ENCODE data around the gene C1QC.

C1QC gene

DNA sequence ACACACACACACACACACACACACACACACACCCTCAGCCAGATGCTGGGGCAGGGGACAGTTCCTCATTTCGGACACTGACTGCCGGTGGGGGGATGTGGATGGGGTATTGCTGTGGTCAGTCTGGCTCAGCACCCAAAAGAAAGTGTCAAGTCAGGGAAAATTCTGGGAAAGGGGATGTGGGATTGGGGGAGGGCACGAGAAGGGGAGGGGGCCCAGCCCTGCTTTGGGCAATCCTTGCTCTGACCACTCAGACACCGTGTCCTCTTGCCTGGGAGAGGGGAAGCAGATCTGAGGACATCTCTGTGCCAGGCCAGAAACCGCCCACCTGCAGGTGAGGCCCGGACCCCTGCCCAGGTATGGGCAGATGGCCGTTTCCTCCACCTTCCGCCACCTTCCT is at the start of gene C1QC:
TSS of gene C1QC (plus strand) at position 253 of the 400 bp plus-strand sequence. CDS start 391 bp downstream, outside the sequence.
- peak in 19 of 56 donors; percentile 5 to 43 (median 19) for DNase-seq

DNA sequence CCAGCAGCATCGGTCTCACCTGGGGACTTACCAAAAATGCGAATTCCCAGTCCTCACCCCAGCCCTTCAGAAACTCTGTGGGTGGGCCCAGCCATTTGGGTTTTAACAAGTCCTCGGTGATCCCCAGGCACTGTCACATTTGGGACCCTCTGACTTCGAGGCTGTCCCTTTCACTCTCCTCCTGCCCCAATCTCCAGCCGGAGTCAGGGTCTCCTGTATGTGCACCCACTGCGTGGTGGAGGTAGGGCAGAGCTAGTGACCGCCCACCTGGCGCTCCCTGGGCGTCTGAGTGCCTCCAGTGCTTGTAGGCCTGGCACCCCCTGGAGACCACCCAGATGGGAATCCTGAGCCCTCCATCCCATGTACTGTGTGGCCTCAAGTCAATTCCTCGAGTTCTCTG is 49.0 kb upstream of the C1QC start:
- DNase-seq: no peak

DNA sequence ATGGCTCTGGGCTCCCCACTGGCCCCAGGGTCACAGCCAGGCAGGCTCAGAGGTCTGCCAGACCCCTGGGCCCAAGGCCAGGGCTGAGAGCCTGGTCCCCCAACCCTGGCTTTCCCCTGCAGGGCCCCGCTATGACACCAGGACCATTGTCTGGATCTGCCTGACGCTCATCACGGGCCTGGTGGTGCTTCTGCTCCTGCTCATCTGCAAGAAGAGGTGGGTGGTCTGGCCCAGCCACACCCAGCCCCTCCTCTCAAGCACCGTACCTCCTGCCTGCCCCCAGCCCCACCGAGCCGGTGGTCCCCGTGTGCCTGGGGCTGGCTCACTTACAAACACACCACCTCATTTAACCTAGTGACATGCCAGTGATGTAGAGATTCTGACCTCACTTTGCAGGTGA is 48.3 kb upstream of the C1QC start:
- no peak for DNase-seq

- no peak for DNase-seq
Observed at GRCh38 chr1:22597301-22597965, 46.0 kb upstream of the C1QC start.

GRCh38 chr1:22597996-22598395 is 45.4 kb upstream of the C1QC start:
- no peak for DNase-seq

GRCh38 chr1:22598736-22599135 is 44.7 kb upstream of the C1QC start:
- DNase-seq: no peak

DNA sequence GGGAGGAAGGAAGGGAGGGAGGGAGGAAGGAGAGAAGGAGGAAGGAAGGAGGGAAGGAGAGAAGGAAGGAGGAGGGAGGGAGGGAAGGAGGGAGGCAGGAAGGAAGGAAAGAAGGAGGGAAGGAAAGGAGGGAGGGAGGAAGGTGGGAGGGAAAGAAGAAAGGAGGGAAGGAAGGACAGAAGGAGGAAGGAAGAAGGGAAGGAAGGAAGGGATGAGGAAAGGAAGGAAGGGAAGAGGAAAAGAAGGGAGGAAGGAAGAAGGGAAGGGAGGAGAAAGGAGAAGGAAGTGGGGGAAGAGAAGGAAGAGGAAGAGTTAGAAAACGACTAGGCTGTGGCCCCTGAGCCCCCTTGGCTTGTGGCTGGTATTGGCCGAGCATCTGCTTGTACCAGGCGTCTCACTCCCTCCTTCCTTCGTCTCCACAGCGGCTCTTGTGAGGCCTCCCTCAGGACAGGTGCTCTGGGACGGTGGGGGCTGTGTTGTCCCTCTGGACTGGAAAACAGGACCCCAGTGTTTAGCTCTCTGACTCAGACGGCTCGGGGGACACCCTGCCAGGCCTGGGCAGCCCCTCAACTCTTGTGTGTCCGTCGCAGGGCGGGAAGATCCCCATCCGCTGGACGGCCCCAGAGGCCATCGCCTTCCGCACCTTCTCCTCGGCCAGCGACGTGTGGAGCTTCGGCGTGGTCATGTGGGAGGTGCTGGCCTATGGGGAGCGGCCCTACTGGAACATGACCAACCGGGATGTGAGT is 43.2 kb upstream of the C1QC start:
- DNase-seq: no peak

DNA sequence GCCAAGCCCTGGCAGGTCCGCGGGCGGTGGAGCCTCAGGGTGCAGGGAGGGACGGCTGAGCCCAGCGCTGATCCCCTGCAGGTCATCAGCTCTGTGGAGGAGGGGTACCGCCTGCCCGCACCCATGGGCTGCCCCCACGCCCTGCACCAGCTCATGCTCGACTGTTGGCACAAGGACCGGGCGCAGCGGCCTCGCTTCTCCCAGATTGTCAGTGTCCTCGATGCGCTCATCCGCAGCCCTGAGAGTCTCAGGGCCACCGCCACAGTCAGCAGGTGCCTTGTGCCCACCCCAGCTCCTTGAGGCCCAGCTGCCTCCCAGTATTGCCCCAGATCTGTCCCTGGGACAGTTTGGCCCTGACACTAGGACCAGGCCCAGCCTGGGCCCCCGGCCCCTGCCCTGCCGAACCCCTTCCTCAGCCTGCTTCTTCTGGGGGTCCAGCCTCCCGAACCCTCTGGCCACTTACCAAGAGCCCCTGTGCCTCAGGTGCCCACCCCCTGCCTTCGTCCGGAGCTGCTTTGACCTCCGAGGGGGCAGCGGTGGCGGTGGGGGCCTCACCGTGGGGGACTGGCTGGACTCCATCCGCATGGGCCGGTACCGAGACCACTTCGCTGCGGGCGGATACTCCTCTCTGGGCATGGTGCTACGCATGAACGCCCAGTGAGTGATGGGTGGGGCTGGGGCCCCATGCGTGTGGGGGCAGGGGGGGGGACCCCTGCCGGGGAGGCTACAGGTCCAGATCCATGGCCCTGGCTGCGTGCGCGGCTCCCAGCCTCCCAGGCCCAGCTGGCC is 42.4 kb upstream of the C1QC start:
- no peak for DNase-seq

DNA sequence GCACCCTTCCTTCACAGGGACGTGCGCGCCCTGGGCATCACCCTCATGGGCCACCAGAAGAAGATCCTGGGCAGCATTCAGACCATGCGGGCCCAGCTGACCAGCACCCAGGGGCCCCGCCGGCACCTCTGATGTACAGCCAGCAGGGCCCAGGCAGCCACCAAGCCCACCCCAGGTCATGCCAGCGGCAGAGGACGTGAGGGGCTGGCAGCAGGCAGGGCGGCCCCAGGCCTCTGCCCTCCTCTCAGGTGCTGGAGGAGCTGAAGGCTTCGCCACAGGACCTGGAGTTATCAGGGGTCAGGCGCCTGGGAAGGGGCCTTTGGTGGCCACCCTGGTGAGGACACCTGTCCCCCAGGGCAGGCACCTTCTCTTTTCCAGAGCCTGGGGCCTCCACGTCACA is 41.8 kb upstream of the C1QC start:
- no peak for DNase-seq

- DNase-seq: no peak
Observed at GRCh38 chr1:22602060-22602740, 41.2 kb upstream of the C1QC start.

GRCh38 chr1:22606161-22606560 is 37.3 kb upstream of the C1QC start:
- no peak for DNase-seq

DNA sequence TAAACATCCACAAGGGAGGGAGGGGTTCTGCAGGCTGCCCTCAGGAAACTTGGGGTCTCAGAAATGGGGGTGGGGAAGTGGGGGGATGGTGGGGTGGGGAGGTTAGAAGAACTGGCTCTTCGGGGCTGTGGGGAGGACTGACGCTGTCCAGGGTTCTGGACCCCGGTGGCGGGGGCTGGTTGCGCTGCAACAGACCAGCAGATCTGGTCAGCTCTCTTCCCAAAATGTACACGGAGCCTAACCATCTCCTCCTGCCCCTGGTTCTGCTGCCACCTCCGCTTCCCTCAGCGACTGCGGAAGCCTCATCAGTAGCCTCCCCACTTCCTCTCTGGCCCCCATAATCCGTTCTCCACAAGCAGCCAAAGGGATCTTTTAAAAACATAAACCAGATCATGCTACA is 36.3 kb upstream of the C1QC start:
- no peak for DNase-seq

DNA sequence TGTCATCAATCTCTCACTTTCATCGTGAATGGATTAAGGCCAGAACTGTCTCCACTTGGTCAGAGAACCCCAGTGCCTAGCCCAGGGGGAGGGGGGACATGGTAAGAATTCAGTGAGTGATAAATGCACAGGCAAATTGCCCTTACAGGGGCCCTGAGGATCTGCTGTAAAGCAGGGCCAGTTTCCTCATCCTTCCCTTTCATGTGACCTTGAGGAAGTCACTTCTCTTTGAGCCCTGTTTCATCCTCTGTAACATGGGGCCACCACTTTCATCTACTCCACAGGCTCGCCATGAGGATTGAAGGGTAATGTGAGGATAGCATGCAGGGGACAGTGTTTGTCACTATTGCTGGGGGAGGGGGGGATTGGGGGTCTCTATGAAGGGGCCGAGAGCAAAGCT is 35.1 kb upstream of the C1QC start:
- no peak for DNase-seq

GRCh38 chr1:22609291-22609690 is 34.1 kb upstream of the C1QC start:
- no peak for DNase-seq

DNA sequence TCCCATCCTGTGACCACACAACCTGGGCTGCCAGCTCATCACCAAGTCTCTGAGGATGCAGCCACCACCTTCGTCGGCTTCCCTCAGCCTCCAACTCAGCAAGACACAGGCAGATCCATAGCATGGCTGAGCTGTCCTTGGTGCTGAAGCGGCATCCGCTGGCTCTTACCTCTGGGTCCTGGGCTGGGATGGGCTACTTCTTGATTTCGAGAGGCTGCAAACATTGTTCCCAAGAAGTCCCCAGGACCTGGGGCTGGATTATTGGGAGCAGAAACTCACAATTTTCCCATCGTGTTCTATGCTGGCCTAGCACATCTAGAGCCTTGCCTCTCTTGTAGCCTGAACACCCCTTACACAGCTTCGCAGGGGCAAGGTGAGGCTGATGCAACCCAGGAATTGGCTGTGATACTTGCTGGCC is 31.9 kb upstream of the C1QC start:
- peak in 1 of 56 donors; percentile 17 for DNase-seq

DNA sequence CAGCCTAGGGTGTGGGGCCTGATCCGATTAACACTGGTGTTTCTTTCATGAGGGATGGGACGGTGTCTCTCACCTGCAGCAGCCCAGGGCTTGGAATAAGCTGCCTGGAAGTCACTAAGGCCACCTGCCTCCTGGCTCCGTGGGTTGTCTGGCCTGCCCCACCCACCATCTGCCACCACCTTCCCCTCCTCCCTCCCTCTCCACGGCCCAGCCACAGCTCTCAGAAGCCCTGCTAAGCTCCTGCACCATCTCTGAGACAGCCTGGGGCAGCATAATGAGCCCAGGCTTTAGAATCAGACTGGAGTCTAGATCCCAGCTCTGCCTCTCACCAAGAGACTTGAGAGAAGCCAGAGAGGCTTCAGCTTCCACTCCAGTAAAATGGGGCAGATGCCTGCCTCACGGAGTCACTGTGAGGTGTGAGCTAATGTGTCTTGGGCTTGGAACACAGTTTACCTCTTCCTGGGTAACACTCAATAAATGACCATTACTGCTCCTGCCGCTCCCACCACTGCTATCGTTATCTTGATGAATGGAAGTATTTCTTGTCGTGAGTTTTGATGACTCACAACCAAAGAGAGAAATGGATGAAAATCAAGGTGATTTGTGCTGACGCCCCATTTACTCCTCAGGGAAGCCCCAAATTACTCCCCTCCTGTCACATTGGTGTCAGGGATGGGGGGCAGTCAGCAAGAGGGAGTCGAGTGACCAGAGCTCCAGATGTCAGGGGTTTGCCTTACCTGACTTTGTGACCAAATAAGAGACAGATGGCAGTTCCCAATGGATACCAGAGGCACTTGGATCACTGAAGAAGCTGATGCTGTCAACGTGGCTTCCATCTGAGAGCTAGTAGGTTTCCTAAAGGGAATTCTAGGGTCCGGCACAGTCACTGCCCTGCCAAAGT is 30.5 kb upstream of the C1QC start:
- DNase-seq: no peak

- DNase-seq: no peak
Observed at GRCh38 chr1:22613572-22613918, 29.9 kb upstream of the C1QC start.

- DNase-seq: no peak
Observed at GRCh38 chr1:22613951-22614350, 29.5 kb upstream of the C1QC start.

GRCh38 chr1:22615886-22616285 is 27.5 kb upstream of the C1QC start:
- DNase-seq: no peak

DNA sequence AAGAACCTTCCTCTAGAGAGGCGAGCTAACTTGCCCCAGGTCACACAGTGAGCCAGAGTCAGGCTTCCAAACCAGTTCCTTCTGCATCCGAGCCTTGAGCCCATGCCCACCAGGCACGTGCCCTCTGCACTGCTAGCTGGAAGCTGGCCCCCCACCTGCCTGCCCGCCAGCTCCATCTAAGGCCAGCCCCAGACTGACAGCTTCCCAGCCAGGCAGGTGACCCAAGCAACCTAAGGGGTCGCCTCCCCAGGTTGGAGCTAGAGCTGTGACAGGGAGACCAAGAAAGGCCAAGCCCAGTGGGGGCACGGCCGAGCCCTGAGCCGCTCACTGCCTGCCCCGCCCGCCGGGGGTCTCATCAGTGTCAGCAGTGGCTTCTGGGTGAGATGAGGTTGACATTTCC is 26.9 kb upstream of the C1QC start:
- no peak for DNase-seq

GRCh38 chr1:22618056-22618455 is 25.4 kb upstream of the C1QC start:
- DNase-seq: no peak
